GM18502 (cell line): ENCODE results near the gene MAP2K4.

Source experiments
- ATAC-seq: cut with Tn5 transposase; IDR thresholded peaks from one replicate; pipeline ENCODE4 v1.9.1; 2021; ENCODE audit warnings: mild to moderate bottlenecking; ENCODE audit not compliant: unreplicated experiment, poor library complexity

Gene MAP2K4

DNA sequence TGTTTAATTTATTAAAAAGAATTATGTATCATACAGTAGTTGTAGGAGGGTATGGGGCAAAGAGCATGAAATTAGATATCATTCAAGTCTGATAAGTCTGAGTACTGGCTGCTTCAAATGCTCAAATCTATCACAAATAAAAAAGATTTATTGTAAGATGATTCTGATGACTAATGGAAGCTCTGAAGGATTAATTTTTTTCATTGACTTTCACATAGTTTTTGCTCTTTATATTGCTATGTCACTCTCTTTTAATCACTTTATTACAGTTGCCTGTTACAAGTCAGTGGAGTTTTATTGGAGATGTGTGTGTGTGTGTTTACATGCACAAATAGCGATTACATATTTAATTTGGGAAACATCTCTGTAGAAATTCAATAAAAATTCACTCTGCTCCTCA, 15.0 kb downstream of the MAP2K4 start:
- no peak for ATAC-seq

DNA sequence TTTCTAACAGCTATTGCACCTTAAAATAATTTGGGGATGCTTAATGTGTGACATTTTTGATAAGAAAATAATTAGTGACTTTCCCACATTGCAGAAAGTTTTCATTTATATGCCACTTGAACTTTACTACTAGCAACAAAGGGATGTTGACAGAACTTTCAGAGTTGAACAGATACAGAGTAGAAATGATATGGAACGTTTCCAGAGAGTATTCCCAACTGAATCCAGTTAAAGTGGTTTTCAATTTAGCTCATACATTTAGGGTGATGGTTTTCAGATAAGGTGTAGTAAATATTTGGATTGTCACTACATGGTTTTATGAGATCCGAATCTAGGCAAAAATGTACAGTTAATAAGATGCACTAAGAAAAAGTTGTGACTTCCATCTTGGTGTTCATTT, 17.3 kb downstream of the MAP2K4 start:
- ATAC-seq, result no peak

DNA sequence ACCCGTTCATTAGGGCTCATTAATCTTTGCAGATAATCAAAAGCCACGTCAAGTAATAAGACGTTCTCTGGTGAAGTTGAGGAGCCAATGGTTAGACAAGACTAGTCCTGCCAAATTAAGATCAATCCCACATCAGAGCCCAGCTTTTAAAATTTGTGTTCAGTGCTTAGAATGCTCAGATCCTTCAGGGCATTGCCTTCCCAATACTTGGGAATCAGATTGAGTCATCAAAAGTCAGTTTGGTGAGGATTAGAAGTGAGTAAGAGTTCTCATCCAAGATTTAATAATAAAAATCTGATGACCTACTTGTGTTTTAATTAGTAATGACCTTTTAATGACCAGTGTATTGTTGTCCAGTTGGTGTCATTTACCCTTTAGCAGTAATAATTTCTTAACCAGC, 19.8 kb downstream of the MAP2K4 start:
- ATAC-seq, result no peak

DNA sequence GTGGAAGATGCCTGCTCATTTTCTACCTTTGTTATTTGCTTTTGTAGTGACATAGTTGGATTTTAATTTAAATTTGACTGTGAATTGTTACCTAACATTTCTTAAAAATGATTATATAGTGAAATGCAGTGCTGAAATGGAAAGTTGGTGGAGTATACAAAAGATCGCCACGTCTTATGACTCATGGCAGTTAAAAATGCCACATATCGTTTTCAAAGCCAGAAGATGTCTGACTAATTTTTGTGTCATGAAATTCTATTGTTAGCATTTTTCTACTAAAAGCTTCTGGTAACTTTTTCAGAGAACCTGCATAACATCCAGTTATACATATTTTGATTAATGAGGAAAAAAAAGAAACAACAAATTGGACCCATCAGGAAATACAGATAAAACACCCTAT, 20.6 kb downstream of the MAP2K4 start:
- no peak for ATAC-seq

DNA sequence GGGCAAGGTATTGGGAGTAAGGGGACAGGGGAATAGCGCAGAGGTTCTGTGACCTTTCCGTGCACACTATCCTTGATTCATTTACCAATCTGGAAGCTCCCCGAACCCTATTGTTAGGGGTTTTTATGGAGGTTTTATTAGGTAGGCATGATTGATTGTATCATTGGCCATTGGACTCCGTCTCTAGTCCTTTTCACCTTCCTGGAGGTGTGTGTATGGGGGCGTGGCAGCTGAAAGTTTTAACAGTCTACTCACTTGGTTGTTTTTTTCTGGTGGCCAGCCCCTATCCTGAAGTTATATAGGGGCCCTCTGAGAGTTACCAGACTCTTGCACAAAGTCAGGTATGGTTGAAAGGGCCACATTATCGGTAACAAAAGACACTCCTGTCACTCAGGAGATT, 23.0 kb downstream of the MAP2K4 start:
- ATAC-seq, result no peak

DNA sequence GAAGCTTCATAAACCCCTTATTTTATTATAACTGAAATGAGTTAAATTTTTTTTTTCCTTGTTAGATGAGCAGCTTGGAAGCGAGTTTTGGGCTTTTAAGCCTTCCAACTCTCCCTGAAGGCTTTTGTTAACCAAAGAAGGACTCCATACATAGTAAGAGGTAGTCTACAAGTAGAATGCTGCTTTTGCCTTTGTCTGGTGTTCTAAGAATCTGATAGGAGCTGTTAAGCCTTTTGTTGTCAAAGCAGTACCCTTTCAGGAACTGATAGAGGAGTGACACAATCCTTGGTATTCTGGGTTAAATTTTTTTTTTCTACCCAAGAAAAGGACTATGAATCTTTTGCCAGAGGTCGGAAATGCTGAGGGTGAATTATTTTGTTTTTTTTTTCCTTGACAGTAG, 26.1 kb downstream of the MAP2K4 start:
- ATAC-seq, result no peak

DNA sequence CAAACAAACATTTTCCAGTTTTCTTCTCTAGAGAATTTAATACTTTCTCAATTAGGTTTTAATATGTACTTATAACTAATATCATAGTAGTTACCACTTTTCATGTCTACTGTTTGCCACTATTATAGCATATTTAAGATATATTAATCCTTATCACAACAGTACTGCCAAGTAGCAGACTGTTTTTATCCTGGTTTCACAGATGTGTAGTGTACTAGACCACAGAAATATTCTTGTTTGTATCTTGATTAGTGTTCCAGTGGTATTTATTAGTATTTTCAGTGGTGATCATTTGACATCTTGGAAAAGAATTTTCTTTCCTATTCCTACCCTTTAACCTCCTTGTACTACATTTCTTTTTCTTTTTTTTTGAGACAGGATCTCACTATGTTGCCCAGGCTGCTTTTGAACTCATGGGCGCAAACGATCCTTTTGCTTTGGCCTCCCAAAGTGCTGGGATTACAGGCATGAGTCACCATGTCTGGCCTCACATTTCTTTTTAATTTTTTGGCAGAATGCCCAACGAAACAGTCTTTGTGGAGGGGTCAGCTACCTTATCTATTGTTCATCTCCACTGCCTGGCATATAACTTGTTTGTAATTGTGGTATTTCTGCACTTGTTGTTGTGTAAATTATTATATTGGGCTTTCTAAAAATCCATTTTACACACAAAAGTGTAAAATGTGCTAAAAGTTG, 27.2 kb downstream of the MAP2K4 start:
- ATAC-seq, result no peak

DNA sequence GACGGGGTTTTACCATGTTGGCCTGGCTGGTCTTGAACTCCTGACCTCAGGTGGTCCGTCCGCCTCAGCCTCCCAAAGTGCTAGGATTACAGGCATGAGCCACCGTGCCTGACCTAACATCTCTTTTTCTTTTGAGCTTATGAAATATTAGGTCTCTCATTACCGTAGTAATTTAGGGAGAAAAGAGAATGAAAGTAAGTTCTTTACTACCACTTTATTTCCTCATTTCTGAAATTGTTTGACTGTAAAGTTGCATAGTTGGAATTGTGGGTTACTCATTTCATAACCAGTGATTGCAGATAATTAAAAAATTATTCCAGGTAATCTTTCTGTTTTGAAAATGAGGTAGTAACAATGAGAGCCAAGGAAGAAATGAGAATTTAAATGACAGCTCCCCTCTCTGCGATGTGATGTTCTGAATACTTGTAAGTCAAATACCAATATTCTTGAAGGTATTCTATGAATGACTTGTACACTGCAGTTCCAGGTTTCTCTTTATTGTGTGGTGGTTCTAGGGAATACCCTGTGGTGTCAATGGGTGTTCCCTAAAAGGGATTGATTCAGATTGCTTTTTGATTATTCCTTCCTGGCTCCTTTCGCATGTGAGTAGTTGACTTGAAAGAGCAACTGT, 28.3 kb downstream of the MAP2K4 start:
- ATAC-seq, result no peak

DNA sequence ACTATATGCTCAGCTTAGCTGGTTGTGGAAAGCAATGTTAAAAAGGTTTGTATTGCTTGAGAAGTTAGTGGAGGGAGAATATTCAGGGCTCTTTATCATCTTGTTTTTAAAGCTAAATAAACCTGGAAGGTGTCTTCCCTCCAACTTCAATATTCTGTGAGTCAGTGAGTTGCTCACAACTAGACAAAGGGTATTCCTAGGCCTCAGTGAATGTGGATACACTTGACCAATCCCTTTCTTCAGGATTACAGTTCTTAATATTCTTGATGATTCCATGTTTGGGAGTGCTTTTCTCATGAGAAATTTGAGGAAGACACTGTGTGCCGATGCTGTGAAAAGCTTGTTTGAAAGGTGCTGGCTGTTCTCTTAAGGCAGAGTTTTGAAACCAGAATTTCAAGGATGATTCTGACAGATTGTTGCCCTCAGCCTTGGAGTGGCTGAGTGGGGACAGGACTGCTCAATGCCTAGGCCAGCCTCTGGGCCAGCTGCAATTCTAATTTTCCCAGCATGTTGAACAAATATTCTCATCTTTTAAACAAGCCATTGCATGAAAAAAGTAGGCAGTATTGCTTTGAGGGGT, 30.1 kb downstream of the MAP2K4 start:
- ATAC-seq, result no peak

DNA sequence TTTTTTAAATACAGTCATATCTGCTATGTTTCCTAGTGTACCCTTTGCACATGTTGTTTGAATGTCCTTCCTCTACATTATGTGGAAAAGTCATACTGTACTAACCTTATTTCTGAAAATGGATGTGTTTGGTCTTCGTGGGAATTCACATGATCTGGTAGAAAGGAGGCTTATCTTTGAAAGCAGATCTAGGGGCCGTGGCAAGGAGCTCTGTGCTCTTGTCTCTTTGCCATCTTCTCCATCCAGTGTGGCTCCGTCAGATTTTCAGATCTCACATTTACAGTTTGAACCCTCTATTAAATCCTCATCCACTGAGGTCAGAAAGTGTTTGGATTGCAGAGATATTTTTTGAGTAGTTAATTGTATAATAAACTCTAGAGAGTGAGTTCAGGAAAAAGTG, 32.9 kb downstream of the MAP2K4 start:
- ATAC-seq, result no peak

DNA sequence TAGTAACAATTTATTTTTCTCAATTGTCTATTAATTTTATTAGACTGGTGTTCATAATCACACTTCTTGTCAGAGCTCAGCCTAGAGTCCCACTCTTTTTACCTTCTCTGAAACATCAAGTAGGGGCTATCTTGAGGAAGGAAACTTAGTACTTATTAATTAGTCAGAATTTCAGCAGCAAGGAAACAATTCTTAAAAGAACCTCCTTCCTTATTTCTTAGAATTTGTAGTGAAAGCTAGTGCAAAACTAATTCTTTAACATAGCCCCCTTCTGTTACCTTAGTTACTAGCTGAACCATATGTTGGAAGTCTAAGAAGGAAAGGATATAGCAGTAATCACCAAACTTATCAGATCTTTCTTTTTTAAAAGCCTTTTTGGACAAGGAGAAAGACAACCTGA, 35.2 kb downstream of the MAP2K4 start:
- ATAC-seq, result no peak

DNA sequence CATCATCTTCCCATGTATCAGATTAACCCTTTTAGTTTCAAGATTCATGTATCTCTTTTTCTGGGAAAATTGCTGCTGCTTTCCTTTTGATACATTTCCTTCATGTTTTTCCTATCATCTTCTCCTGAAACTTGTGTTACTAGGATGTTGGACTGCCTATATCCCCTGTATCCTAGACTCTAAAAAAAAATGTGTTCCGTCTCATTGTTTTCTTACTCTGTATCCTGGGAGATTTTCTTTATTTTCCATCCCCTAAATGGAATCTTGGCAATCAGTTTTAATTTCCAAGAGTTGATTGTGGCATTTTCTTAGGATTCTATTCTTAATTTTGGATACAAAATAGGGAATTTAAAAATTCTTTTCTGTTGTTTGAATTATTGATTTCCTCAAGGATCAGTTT, 36.8 kb downstream of the MAP2K4 start:
- ATAC-seq, result no peak

DNA sequence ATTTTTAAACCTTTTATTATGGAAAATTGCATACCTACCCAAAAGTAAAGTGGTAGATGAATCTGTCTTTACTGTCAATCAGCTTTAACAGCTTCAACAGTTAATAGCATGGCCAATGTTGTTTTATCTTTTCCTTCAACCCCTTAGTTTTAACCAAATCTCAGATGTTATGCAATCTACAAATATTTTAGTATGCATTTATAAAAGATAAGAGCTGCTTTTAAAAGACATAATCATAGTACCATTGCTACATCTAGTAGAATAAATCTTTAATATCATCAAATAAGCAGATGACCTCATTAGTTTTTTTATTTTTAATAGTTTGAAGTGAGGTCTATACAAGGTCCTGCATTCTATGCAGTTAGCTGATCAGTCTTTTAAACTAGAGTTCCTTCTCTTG, 37.9 kb downstream of the MAP2K4 start:
- no peak for ATAC-seq

DNA sequence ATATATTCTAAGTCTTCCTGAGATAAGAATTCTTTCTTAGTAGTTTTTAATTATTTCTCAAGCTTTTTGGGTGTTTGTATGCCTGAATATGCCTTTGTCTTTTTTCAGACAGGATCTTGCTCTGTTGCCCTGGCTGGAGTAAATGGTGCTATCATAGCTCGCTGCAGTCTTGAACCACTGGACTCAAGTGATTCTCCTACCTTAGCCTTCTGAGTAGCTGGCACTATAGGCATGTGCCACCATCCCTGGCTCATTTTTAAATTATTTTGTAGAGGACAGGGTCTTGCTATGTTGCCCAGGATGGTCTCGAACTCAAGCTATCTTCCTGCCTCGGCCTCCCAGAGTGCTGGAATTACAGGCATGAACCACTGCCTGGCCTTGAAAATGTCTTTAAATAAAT, 41.6 kb downstream of the MAP2K4 start:
- ATAC-seq, result no peak

DNA sequence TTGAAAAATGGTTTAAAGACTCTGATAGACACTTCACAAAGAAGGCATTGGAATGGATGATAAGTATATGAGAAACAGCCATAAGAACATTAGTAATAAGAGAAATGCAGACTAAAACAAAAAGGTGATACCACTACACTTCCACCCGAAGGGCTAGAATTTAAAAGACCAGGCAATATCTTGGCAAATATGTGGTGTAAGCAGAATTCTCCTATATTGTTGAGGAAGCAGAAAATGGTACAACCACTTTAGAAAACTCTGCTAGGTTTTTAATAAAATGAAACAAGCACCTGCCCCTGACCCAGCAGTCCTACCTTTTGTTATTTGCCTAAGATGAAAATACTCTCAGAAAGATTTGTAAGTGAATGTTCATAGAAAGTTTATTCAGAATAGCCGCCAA, 43.7 kb downstream of the MAP2K4 start:
- no peak for ATAC-seq

DNA sequence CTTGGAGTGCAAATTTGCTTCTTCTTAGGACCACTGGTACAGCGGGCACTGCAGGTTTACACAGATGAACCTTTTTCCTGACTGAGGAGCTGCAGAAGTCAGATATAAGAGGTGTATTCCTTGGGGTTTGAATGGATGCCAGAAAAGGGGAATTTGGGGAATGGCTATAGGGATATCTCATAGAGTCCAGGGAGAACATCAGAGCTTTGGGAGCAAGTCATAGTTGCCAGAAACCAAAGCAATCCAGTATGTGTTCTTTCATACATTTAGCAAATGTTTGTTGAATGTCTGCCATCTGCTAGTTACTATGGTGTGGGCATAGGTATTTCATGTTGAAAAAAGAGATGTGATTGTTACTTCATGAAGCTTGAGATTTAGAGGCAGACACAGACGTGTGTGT, 46.8 kb downstream of the MAP2K4 start:
- no peak for ATAC-seq

DNA sequence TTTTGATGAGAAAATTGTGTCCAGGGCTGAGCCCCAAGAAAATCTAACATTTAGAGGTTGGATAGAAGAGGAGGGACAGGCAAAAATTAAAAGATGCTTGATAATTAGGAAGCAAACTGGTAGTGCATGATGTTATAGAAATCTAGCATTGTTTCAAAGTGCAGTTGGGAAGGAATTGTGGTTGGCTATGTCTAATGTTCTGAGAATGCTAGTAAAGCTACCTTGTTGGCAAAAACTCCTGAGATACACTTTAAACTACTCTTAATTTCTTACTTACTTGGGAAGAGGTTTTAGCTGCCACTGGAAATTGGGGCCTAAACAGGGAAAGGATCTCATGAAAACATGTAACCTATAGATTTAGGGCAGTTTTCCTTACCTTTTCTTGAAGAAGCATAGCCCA, 48.3 kb downstream of the MAP2K4 start:
- no peak for ATAC-seq

DNA sequence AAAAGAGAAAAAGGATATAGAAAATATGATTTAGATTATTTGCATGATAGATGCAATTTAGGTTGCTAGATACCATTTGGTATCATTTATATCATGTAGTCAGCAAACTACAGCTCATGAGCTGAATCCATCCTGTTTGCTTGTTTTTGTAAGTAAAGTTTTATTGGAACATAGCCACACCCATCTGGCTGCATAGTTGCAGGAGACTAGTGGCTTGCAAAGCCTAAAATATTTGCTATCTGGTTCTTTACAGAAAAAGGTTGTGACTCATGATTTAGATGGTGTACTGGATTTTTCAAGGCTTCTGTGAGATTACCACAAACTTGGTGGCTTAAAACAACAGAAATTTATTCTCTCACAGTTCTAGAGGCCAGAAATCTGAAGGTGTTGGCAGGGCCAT, 49.9 kb downstream of the MAP2K4 start:
- no peak for ATAC-seq

DNA sequence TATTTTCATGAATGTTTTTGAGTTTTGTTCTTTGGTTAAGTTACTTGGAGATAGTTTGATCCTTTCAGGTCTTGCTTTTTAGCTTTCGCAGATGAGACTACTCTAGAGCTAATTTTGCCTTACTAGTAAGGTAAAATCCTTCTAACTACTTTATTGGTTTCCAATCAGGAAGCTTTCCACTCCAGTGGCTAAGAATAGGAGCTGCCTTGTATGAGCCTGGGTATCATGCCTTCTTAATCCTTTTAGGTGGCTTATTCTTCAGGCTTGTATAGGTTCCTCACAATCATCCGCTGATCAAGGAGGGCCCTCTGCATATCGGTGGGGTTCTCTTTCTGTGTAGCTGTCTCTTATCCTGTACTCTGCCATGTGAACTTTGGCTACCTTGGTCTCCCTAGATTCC, 53.7 kb downstream of the MAP2K4 start:
- ATAC-seq, result no peak

DNA sequence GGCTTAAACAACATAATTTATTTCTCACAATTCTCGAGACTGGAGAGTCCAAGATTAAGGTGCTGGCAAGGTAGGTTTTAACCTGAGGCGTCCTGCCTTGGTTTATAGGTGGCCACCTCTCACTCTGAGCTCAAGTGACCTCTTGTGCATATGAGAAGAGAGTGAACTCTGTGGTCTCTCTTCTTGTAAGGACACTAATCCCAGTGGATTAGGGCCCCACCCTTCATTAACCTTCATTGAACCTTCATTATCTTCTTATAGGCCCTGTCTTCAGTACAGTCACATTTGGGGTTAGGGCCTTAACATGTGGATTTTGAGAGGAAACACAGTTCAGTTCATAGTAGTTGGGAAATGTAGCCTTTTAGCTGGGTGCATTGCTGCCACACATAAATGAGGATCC, 57.1 kb downstream of the MAP2K4 start:
- ATAC-seq, result no peak

DNA sequence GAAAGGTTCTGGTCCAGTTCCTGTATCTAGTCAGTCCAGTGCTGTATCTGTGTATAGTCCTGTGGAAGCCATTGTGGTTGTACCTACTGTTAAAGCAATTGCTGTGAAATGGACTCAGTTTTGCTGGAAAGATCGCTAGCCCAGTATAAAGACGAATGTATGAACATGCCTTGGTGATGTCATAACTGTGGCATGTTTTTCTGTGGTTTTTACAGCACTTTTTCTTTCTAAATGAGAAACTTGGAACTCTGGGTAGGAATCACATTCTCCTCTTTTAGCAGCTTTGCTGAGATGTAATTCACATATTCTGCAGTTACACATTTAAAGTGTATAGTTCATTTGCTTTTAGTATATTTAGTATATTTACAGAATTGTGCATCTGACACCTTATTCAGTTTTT, 58.1 kb downstream of the MAP2K4 start:
- no peak for ATAC-seq

DNA sequence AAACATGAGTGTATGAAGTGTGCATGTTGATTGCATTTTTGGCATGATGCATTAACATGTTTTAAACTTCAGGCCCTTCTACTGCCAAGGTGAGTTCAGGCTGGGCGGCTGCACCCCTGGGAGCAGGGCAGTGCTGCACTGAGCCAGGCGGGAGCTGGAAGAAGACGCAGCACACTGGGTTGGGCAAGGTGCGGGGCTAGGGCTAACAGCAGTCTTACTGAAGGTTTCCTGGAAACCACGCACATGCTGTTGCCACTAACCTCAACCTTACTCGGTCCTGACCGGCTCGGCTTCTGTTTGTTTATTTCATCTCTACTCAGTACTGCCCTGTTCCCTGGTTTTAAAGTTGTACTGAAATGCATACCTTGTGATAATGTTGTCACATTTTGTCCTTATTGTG, 61.0 kb downstream of the MAP2K4 start:
- ATAC-seq, result no peak
